ENCODE data around the gene GABRR3. TPM values are rescaled to one million over a fixed set of nuclear protein-coding genes. Genes with fewer than 3 reads are reported as not detected.
A peak's percentile ranks its signal among the peaks of the same experiment; 100 is the strongest.
"Not testable (repeated sequence)": the region's sequence is repeated elsewhere in the genome, so short reads cannot be mapped to it uniquely, and the experiment has no call there.

Gene GABRR3
- total RNA-seq, 1 donor from 2014 or later: not detected

DNA sequence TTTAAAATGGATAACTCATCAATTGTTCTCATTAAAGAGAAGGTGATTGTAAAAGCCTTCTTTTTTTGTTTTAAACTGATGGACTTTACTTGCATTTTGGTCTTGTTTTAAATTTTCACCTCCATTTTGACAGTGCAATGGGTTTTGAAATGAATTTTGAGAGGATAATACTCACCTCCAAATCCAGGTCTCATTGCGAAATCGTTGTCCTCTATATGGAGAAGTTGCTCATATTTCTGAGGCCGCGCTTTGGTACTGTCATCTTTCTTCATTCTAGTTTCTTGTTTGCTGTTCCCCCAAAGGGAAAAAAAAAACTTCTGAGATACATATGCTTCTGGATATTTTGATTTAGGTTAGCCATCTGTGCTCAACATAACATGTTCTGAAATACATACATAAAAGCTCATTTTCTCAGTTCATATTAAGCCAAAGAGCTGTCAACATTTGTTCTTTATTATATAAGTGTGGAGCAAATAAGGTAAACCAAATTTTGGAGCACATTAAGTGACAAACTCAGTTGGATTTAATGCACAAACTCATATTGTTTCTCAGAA lies 9.6 kb downstream of the GABRR3 start:
- intact Hi-C loops (cut with DNase I): no loop called here

DNA sequence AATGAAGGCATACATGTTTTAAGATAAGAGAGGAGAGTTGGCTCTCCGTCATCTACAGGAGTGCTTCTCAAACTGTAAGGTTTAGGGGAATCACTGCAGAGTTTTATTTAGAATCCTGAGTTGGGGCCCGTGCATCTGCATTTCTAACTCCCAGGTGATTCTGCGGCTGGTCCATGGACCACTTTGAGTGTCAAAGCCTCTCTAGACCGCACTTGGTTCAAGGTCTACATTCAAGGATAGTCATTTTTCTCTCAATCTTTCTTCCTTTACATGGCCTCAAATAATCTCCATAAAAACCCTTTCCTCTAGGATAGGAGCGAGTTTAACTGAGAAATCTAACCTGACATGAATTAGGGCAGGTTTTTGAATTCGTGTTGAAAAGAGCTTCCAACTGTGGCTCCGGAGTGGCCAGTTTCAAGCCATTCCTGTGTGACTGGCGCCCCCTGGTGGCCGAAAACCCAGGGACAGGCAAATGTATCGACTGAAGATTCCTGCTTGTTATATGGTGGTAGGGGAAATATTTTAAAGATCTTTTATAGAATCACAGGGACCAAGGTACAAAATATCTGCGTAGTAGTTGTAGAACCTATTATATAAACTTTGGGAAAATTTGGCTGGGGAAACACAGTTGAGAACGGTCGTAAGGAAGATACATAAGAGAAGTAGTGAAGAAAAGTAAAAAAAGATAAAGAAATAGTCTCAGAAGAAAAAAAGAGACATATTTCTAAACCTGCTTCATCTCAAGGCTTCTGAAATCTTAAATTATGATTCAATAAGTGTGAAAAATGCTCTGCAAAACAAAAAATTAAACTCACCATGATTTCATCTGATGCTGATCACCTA lies 11.9 kb downstream of the GABRR3 start:
- intact Hi-C loops (cut with DNase I): loop anchor here (1.0 to 5.0 kb wide), 2 partner anchors 56 to 230 kb away; no protein-coding TSS in a partner anchor
- peak; percentile 89 for DNase-seq (ENCODE audit: low spot score)

More for the DNA sequence above, 9.6 kb downstream of the GABRR3 start:
- DNase-seq (ENCODE audit: low spot score): no peak

DNA sequence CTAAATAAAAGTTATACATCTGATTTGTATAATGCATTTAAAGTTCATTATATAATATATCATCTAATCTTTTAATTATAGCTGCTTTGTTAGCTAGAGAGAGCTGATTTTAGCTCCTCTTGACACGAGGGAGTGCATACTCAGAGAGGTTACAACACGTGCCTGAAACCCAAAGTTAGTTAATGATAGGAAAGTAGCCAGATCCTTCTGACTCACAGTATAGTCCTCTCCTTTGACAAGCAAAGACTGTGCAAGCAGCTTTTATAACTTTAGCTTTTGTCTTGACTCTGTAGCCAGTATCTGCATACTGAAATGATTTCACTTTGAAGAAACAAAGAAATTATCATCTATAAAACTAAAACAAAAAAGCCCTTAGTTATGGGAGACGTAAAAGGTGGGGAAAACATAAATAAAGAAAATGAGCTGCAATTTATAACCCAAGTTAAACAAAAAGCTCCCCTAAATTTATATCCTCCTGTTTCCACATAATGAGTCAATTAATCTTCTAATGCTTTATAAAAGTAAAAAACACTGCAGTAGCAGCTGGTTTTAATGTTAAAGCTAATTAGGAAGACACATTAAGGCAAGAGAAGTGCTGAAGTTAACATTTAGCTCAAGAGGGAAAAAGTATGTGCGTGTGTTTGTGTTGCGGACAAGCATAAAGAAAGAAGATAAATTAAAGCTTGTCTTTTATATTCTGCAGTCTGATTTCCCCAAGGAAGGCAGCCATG lies 13.1 kb downstream of the GABRR3 start:
- intact Hi-C loops (cut with DNase I): loop anchor here (5.0 kb wide), 1 partner anchor 55 kb away; no protein-coding TSS in a partner anchor

DNA sequence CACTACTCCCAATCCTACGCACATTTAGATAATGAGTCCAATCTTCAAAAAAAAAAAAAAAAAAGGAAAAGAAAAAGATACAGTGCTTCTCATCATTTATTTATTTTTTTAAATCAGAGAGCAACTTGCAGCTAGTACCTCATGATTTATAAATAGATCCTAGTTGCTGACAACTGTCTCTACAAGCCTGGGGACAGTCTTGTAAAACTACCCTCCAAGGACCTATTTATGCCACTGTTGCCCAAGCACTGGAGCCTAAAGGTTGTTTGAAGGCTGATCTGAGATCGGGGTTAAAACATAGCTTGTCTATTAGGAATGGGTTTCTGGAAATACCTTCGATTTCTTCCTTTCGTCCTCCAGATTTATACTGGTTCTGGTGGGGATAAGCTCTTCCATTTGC lies 14.7 kb downstream of the GABRR3 start:
- intact Hi-C loops (cut with DNase I): loop anchor here (5.0 kb wide), 1 partner anchor 53 kb away; no protein-coding TSS in a partner anchor
- no peak for DNase-seq (ENCODE audit: low spot score)

More for the DNA sequence above, 13.1 kb downstream of the GABRR3 start:
- DNase-seq (ENCODE audit: low spot score): no peak

DNA sequence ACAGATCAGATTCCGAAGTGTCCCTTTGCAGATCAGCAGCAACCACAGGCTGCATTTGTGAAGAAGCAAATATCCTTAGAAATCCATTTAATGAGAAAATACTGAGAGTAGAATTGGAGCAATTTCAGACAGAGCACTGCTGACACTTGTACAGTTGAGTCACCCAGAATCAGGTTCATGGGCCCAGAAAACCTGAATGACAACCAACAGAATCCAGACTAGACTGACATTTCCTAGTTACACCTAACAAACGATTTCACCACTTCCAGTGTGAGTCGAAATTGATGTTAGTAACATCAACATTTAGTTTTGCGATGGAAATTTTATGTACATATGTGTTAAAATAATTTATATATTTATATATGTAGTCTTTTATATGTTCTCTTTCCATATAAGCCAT lies 16.8 kb downstream of the GABRR3 start:
- no peak for DNase-seq (ENCODE audit: low spot score)
- intact Hi-C loops (cut with DNase I): no loop called here

DNA sequence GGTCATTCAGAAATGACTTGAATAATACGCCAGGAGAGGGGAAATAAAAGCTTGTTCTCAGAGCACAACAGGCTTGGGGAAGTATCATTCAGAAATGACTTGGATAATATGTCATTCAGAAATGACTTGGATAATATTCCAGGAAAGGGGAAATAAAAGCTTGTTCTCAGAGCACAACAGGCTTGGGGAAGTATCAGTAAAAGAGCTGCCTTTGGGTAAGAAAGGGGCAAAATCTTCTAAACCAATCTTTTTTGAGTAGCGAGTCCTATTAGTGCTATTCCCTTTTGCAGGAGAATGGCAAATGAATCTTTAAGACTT lies 20.9 kb downstream of the GABRR3 start:
- intact Hi-C loops (cut with DNase I): no loop called here
- no peak for DNase-seq (ENCODE audit: low spot score)

DNA sequence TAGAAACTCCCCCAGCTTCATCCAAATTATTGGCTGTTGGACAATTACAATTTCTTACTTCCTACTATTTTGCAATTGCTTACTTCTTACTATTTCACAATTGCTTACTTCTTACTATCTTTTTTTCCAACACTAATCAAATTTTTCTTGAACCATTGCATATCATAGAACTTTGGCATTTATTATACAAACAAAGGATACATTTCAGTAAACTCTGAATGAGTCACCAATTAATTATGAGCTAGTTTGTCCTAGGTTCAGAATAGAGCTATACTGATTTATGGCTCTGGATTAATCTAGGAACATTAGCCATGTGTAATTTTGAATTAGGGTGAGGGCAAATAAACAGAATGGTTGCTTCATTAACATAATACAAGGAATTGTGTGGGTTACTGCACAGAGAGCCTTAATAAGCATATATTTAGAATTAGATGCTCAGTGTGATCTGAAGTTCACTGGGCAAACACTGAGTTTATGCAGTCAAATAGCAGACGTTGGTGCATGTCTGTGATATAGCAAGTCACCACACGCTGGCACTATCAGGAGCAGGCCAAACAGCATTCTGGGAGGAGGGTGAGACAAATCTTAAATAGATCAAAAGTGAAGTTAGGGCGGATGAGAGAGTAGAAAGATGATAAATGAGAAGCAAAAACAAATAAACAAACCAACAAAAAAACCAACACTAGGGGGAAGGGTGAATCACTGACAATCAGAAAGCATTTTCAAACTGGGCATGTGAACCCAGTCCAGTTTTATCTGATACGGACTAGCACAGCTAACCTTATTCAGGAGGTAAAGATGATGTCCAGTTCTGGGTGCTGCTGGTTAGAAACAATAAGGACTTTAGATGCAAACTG lies 21.5 kb downstream of the GABRR3 start:
- DNase-seq (ENCODE audit: low spot score): no peak
- intact Hi-C loops (cut with DNase I): no loop called here

DNA sequence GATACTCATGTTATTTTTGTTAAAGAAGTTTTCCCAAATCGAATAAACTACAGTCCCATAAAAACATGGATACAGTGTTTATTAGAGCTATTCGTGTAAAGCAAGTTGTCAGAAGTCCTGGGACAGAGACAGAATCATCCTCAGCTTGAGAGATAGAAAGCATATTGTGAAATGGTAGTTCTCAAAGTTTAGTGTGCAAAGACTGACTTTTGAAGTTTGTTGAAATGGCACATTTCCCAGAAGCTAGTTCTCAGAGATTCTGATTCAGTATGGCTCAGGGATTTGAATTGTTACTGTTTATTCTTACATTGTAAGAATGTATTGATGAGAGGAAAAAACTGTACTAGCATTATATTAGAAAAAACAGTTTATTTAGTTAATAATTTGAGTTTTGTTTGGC lies 22.1 kb downstream of the GABRR3 start:
- DNase-seq (ENCODE audit: low spot score): no peak
- intact Hi-C loops (cut with DNase I): no loop called here

DNA sequence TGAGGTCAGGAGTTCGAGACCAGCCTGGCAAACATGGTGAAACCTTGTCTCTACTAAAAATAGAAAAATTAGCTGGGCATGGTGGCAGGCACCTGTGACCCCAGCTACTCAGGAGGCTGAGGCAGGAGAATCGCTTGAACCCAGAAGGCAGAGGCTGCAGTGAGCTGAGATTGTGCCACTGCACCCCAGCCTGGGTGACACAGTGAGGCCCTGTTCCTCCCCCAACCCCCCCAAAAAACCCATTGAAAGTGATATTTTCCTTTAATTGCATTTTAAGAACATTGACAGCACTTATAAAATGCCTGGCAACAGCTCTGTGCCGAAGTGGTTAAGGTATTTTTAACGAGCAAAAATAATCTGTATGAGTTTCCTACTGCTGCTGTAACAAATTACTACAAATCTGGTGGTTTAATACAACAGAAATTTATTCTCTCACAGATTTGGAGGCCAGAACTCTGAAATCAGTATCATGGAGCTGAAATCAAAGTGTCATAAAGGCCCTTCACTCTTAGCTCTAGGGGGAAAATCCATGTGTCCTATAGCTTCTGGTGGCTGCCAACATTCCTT lies 24.1 kb downstream of the GABRR3 start:
- intact Hi-C loops (cut with DNase I); DNase-seq (ENCODE audit: low spot score): not testable (repeated sequence)

DNA sequence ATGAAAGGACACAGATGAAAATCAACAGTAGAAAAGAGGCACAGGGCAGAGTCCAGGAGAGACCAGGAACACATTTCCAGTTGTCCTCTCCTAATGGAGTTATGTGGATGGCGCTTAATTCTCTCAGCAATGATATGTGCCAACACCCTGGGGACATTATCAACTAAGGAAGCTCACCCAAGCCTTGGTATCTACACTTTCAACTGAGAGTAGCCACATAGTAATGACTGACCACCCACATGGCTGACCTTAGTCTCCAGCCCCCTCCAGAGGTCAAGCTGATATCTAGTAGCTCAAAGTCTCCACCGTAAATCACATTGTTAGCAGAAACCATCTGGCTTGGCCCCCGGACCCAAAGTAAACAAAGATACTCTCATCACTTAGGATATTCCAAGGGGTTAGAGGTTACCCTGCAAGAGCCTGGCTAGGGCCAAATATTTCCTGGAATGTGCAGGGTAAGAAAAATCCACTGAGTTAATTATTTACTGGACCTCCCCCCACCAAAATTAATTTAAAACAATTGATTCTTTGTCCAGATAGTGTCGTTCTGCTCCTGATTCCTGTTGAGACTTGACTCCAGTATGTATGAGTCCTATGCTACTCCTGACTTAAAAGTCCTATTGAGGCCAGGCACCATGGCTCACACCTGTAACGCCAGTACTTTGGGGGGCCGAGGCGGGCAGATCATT lies 24.8 kb downstream of the GABRR3 start:
- intact Hi-C loops (cut with DNase I): no loop called here
- no peak for DNase-seq (ENCODE audit: low spot score)

DNA sequence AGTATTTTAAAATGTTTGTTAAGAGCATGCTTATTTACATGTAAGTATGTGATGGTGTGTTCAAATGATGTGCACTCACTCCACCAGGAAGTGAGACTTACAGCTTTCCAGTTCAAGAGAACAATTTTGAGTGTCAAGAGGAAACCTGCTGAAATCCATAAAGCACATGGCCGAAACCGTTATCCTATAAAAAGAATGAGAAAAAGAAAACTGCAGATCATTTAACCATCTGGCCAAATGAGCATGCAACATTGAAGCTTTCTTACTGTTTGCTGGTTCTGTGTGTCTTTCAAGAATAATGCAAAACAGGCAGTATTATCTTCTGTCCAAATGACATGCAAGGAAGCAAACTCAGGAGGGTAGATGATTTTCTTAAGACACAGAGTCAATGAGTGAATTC lies 26.3 kb downstream of the GABRR3 start:
- intact Hi-C loops (cut with DNase I): no loop called here
- DNase-seq (ENCODE audit: low spot score): no peak

DNA sequence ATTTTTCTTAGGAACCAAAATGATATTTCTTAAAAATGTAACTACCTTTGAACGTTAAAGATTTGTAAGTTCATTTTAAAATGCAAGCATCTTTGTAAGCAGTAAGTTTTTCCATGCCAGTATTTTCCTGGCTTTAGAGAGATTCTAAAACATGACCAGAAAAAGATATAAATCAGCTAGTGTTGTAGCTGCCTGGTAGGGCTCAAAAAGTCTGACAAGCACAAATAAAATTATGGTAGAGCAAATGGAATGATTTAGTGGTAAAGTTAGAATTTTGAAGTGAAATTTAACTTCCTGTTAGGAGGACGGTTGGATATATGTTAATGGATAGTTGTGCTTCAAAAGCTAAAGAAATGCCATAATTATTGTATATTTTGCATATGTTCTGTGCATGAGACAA lies 29.7 kb downstream of the GABRR3 start:
- intact Hi-C loops (cut with DNase I): no loop called here
- no peak for DNase-seq (ENCODE audit: low spot score)

DNA sequence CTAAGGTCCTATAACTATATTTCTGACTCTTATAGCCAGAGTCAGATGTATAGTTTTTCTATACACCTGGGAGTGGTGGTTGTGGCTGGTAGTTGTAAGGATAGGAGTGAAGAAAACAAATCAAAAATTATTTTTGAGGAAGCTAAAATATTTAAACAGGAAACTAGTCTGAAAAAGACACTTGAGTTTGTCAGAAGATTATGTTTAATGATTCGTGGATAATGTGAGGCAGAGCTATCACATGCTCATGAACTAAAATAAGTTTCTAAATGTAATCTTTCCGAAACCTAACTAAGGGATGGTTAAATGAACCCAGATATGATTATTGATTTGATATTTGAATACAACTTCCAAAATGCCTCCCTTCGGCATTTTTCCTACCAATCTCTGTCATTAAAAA lies 30.4 kb downstream of the GABRR3 start:
- no peak for DNase-seq (ENCODE audit: low spot score)
- intact Hi-C loops (cut with DNase I): no loop called here

DNA sequence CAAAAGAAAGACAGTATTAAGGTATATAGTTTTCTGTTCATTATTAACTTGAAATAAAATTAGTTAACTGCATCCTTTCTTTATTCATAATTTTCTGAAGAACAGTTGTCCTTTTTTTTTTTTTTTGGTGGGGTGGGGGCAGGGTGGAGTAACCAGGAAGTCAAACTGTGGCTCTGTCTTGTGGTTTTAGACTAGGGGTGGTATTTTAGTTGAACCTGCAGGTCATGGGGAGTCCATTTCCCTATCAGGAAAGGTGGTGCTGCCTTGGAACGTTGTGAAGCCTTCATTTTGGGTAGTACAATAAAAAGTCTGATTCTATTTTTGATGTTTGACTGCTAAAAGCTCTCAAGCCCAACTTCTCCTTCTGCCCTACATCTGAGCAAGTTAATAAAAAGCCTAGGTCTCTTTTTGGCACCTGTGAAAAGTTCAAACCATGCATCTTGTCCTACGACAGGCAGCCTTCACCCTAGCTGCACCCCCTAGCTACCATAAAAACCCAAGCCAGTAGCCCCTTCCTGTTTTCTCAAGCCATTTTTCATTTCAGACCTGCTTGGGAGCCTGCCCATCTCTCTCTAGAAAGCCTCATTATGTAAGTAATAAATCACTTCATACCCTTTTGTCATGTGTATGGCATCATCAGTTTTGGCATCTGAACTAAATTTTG lies 31.7 kb downstream of the GABRR3 start:
- intact Hi-C loops (cut with DNase I): no loop called here
- no peak for DNase-seq (ENCODE audit: low spot score)

DNA sequence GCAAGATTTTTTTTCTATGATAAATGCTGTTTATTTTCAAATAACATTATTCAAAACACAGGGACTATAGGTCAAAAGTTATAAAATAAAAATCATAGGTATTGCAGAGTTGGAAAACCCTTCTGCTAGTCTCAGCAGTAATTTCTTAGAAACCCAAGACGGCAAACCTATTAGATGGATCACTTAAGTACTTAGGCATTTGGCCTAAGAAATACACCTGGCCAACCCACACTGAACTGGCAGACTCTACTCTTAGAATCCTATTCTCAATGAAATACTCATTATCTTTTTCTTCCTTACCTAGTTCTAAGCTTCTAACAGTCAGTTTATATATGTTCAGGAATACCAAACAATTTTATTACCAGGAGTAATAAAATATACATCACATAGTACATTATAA lies 32.4 kb downstream of the GABRR3 start:
- intact Hi-C loops (cut with DNase I): no loop called here
- no peak for DNase-seq (ENCODE audit: low spot score)

DNA sequence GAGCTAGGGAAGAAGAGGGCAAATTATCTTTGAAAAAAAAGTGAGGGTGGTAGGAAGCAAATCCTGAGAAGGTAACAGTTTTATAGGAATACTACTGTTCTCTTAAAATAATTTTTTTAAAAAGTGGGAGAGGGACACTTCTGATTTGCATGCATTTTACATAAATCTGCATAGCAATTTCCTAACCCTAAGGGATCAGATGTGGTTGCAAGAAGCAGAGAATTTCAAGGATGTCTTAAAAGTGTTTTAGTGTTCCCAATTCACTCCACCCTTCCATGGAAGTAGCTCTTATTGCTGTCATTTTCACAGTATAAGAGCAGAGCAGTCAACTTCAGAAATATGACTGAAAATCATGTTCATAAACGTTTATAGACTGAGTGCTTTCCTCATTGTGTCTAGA lies 35.1 kb downstream of the GABRR3 start:
- intact Hi-C loops (cut with DNase I): no loop called here
- no peak for DNase-seq (ENCODE audit: low spot score)

DNA sequence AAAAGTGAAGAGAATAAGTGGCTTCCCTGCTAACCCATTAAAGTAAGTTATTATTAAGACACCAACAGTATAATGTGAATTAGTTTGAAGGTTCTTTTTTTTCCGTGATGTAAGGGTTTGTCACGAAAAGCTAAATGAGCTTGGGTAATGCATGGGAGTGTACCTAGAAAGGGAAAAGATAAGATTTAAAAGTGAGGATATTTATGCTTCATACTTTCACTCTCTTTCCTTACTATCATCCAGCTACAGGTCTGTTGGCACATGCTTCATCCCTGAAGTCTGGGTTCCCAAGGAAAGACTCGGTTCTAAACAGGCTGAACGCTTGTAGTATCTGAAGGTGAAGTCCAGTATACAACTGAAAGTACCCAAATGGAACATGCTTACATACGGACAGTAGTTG lies 36.0 kb downstream of the GABRR3 start:
- intact Hi-C loops (cut with DNase I): no loop called here

DNA sequence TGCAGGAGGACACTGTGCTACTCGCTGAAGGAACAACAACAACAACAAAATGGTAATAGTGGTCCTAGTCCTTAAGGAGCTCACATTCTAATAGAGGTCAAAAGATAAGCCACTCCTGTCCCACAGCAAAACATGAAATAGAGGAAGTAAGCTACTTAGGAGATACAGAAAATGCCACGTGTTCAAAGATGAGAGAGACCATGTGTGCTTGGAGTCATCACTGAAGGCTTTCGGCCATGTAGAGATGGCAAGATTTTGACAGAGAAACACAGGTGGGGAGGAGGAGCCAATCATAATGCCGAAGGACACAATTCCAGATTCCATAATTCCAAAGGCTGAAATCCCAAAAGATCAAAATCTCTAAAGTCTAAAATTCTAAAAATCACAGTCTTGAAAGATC lies 38.1 kb downstream of the GABRR3 start:
- intact Hi-C loops (cut with DNase I): no loop called here
- DNase-seq (ENCODE audit: low spot score): no peak

More for the DNA sequence above, 36.0 kb downstream of the GABRR3 start:
- no peak for DNase-seq (ENCODE audit: low spot score)
